ENCODE measurements around the gene SLC34A2.
"Not testable (repeated sequence)": the region's sequence is repeated elsewhere in the genome, so short reads cannot be mapped to it uniquely, and the experiment has no call there.

Gene SLC34A2

GRCh38 chr4:25661441-25661840 lies 5.8 kb downstream of the SLC34A2 start:
- DNase-seq (ENCODE audit: low read depth in 3 of 3, low spot score in 1 of 3) = not testable (repeated sequence)

- DNase-seq (ENCODE audit: low read depth in 3 of 3, low spot score in 1 of 3) = no peak
These were observed 6.7 kb downstream of the SLC34A2 start for GRCh38 chr4:25662306-25662705.

- no peak for DNase-seq (ENCODE audit: low read depth in 3 of 3, low spot score in 1 of 3)
These were observed 8.1 kb downstream of the SLC34A2 start for GRCh38 chr4:25663781-25664180.

- no peak for DNase-seq (ENCODE audit: low read depth in 3 of 3, low spot score in 1 of 3)
These were observed 10.5 kb downstream of the SLC34A2 start for GRCh38 chr4:25666031-25666630.

GRCh38 chr4:25667931-25668557 lies 12.4 kb downstream of the SLC34A2 start:
- no peak for DNase-seq (ENCODE audit: low read depth in 3 of 3, low spot score in 1 of 3)

GRCh38 chr4:25670991-25671390 lies 15.3 kb downstream of the SLC34A2 start:
- no peak for DNase-seq (ENCODE audit: low read depth in 3 of 3, low spot score in 1 of 3)

GRCh38 chr4:25672756-25673155 lies 17.1 kb downstream of the SLC34A2 start:
- DNase-seq (ENCODE audit: low read depth in 3 of 3, low spot score in 1 of 3) = no peak

- DNase-seq (ENCODE audit: low read depth in 3 of 3, low spot score in 1 of 3) = no peak
These were observed 18.7 kb downstream of the SLC34A2 start for GRCh38 chr4:25674386-25674785.

- no peak for DNase-seq (ENCODE audit: low read depth in 3 of 3, low spot score in 1 of 3)
These were observed 20.6 kb downstream of the SLC34A2 start for GRCh38 chr4:25676221-25676620.

- no peak for DNase-seq (ENCODE audit: low read depth in 3 of 3, low spot score in 1 of 3)
These were observed 21.5 kb downstream of the SLC34A2 start for GRCh38 chr4:25677157-25677556.

- no peak for DNase-seq (ENCODE audit: low read depth in 3 of 3, low spot score in 1 of 3)
These were observed 22.3 kb downstream of the SLC34A2 start for GRCh38 chr4:25677943-25678342.

- no peak for DNase-seq (ENCODE audit: low read depth in 3 of 3, low spot score in 1 of 3)
These were observed 32.1 kb downstream of the SLC34A2 start for GRCh38 chr4:25687773-25688172.

GRCh38 chr4:25694466-25694865 lies 38.8 kb downstream of the SLC34A2 start:
- DNase-seq (ENCODE audit: low read depth in 3 of 3, low spot score in 1 of 3) = no peak

GRCh38 chr4:25696409-25696808 lies 40.8 kb downstream of the SLC34A2 start:
- no peak for DNase-seq (ENCODE audit: low read depth in 3 of 3, low spot score in 1 of 3)

GRCh38 chr4:25697516-25697915 lies 41.9 kb downstream of the SLC34A2 start:
- DNase-seq (ENCODE audit: low read depth in 3 of 3, low spot score in 1 of 3) = no peak

GRCh38 chr4:25700661-25701060 lies 45.0 kb downstream of the SLC34A2 start:
- DNase-seq (ENCODE audit: low read depth in 3 of 3, low spot score in 1 of 3) = no peak

- no peak for DNase-seq (ENCODE audit: low read depth in 3 of 3, low spot score in 1 of 3)
These were observed 47.2 kb downstream of the SLC34A2 start for GRCh38 chr4:25702848-25703247.

GRCh38 chr4:25703731-25704388 lies 48.2 kb downstream of the SLC34A2 start:
- no peak for DNase-seq (ENCODE audit: low read depth in 3 of 3, low spot score in 1 of 3)

GRCh38 chr4:25704516-25704915 lies 48.9 kb downstream of the SLC34A2 start:
- no peak for DNase-seq (ENCODE audit: low read depth in 3 of 3, low spot score in 1 of 3)

GRCh38 chr4:25710637-25711036 lies 55.0 kb downstream of the SLC34A2 start:
- DNase-seq (ENCODE audit: low read depth in 3 of 3, low spot score in 1 of 3) = no peak

GRCh38 chr4:25712611-25713010 lies 57.0 kb downstream of the SLC34A2 start:
- DNase-seq (ENCODE audit: low read depth in 3 of 3, low spot score in 1 of 3) = no peak

GRCh38 chr4:25713812-25714211 lies 58.2 kb downstream of the SLC34A2 start:
- DNase-seq (ENCODE audit: low read depth in 3 of 3, low spot score in 1 of 3) = no peak

GRCh38 chr4:25722964-25723363 lies 67.3 kb downstream of the SLC34A2 start:
- no peak for DNase-seq (ENCODE audit: low read depth in 3 of 3, low spot score in 1 of 3)

Data from stimulated activated CD4-positive, alpha-beta T cell treated with anti-CD3 and anti-CD28 coated beads, TNF-alpha, amount 100 ng/mL, for 1 hour (primary cell).